Keratinocyte (primary cell): ENCODE data around the gene TC2N. TPM values are rescaled to one million over a fixed set of nuclear protein-coding genes. Genes with fewer than 3 reads are reported as not detected.

ENCODE experiments used
- DNase-seq: peaks from one replicate; pipeline ENCODE4 v3.0.0-alpha.2; 2011; ENCODE audit warnings: low read depth, missing footprints, low spot score
- FAIRE-seq: peaks from 2 replicates; lab custom pipeline; 2011; peaks lifted over from hg19 to GRCh38; lab: Jason Lieb, UNC
- H2AFZ ChIP-seq: 2 replicates; pipeline ENCODE4 v1.6.0; 2012; ENCODE audit warnings: low read length, control low read depth, inconsistent platforms; ENCODE audit not compliant: control insufficient read depth
- H3K27ac ChIP-seq: 2 replicates; pipeline ENCODE4 v1.5.1; 2011; ENCODE audit warnings: low read length; ENCODE audit not compliant: control insufficient read depth, insufficient read depth
- H3K27me3 ChIP-seq: 3 replicates; pipeline ENCODE4 v1.6.0; 2011; ENCODE audit warnings: low read length; ENCODE audit not compliant: control insufficient read depth, insufficient read depth; ENCODE audit errors: extremely low read depth
- H3K36me3 ChIP-seq, 2 experiments: 2 replicates in 1 of 2; 3 replicates in 1 of 2; pipeline ENCODE4 v1.5.1; 2011; ENCODE audit warnings: low read length in 2 of 2, mild to moderate bottlenecking in 1 of 2; ENCODE audit not compliant: control insufficient read depth in 2 of 2, insufficient read depth in 2 of 2; ENCODE audit errors: extremely low read depth in 1 of 2
- H3K4me1 ChIP-seq: 3 replicates; pipeline ENCODE4 v1.5.1; 2011; ENCODE audit warnings: low read length; ENCODE audit not compliant: control insufficient read depth, insufficient read depth; ENCODE audit errors: extremely low read depth
- H3K4me2 ChIP-seq: 3 replicates; pipeline ENCODE4 v1.6.0; 2011; ENCODE audit warnings: low read depth, low read length; ENCODE audit not compliant: control insufficient read depth, insufficient read depth; ENCODE audit errors: extremely low read depth
- H3K4me3 ChIP-seq, 3 experiments: fragments of 200-600 bp in 1 of 3; sonication (generic) in 1 of 3; 2 replicates in 2 of 3; 3 replicates in 1 of 3; pipeline ENCODE4 v1.5.1; 2011 to 2016; ENCODE audit warnings: low read length in 3 of 3, mild to moderate bottlenecking in 3 of 3, control low read depth in 2 of 3, inconsistent platforms in 1 of 3, low read depth in 1 of 3, mixed read lengths in 1 of 3, mixed run types in 1 of 3, moderate library complexity in 1 of 3; ENCODE audit not compliant: control insufficient read depth in 2 of 3, insufficient read depth in 2 of 3; ENCODE audit errors: extremely low read depth in 1 of 3
- H3K79me2 ChIP-seq: 2 replicates; pipeline ENCODE4 v1.6.0; 2012; ENCODE audit warnings: low read length; ENCODE audit not compliant: control insufficient read depth, insufficient read depth
- H3K9ac ChIP-seq: 3 replicates; pipeline ENCODE4 v1.6.0; 2011; ENCODE audit warnings: low read length; ENCODE audit not compliant: control insufficient read depth, insufficient read depth; ENCODE audit errors: extremely low read depth
- H3K9me1 ChIP-seq: 3 replicates; pipeline ENCODE4 v1.6.0; 2011; ENCODE audit warnings: low read length; ENCODE audit not compliant: control insufficient read depth, insufficient read depth; ENCODE audit errors: extremely low read depth
- H3K9me3 ChIP-seq: 2 replicates; pipeline ENCODE4 v1.5.1; 2012; ENCODE audit warnings: low read depth, low read length; ENCODE audit not compliant: control insufficient read depth
- H4K20me1 ChIP-seq: 3 replicates; pipeline ENCODE4 v1.6.0; 2011; ENCODE audit warnings: low read length; ENCODE audit not compliant: control insufficient read depth, insufficient read depth; ENCODE audit errors: extremely low read depth
- EZH2 ChIP-seq: IDR thresholded peaks from one replicate; pipeline ENCODE4 v1.6.1; 2012; ENCODE audit warnings: inconsistent platforms, mild to moderate bottlenecking, low read length, moderate library complexity
- dilution Hi-C: fragments of 300-500 bp; cut with MboI; formaldehyde crosslinking; loops from one replicate; pipeline ENCODE4 v1.7.0; 2020; ENCODE audit warnings: low sequenced_read_pairs; ENCODE audit not compliant: extremely low pct_ligation_motif_present
- polyA plus RNA-seq, 5 experiments: library from polyadenylated mRNA; depleted of rRNA in 3 of 5; stranded (reverse) in 3 of 5; stranded (forward) in 1 of 5; unstranded in 1 of 5; fragments of >200 nt; gene quantifications; 1 replicate in 1 of 5; 2 replicates in 3 of 5; 3 replicates in 1 of 5; pipeline versions ENCODE4 v1.2.1 to v1.2.3, GENCODE V29; 2011 to 2012; ENCODE audit warnings: missing spikeins in 2 of 5, low read depth in 1 of 5, low replicate concordance in 1 of 5
- TF ChIP-seq, protein P1 (sequence below), 3 experiments: IDR thresholded peaks in 1 of 3; conservative IDR thresholded peaks in 1 of 3; optimal IDR thresholded peaks in 1 of 3; 2 replicates in 2 of 3; 3 replicates in 1 of 3; pipeline versions ENCODE3 to v1.5.1; 2011; ENCODE audit warnings: low read length in 3 of 3, mild to moderate bottlenecking in 3 of 3, moderate library complexity in 2 of 3, control low read depth in 1 of 3, inconsistent platforms in 1 of 3; ENCODE audit not compliant: insufficient read depth in 2 of 3; ENCODE audit errors: extremely low read depth in 1 of 3

TC2N gene
- polyA plus RNA-seq, 1 donor (not counting 4 experiments of a cell fraction or from before 2014, with no cell fraction given), result 22.6 TPM

- no peak overlapping the region for H2AFZ ChIP-seq
- no peak for FAIRE-seq
- H3K4me3 ChIP-seq, result no peak overlapping the region
- no peaks in the 10 kb centered on the region for H3K79me2 ChIP-seq
- no peaks in the 10 kb centered on the region for H3K9me3 ChIP-seq
- DNase-seq, result no peak
- H3K27ac ChIP-seq, result no peak overlapping the region
- no peaks in the 10 kb centered on the region for H3K27me3 ChIP-seq
- no peaks in the 10 kb centered on the region for H4K20me1 ChIP-seq
- H3K9me1 ChIP-seq, result no peaks in the 10 kb centered on the region
- no peak for TF ChIP-seq EZH2
- TF ChIP-seq, protein P1, sequence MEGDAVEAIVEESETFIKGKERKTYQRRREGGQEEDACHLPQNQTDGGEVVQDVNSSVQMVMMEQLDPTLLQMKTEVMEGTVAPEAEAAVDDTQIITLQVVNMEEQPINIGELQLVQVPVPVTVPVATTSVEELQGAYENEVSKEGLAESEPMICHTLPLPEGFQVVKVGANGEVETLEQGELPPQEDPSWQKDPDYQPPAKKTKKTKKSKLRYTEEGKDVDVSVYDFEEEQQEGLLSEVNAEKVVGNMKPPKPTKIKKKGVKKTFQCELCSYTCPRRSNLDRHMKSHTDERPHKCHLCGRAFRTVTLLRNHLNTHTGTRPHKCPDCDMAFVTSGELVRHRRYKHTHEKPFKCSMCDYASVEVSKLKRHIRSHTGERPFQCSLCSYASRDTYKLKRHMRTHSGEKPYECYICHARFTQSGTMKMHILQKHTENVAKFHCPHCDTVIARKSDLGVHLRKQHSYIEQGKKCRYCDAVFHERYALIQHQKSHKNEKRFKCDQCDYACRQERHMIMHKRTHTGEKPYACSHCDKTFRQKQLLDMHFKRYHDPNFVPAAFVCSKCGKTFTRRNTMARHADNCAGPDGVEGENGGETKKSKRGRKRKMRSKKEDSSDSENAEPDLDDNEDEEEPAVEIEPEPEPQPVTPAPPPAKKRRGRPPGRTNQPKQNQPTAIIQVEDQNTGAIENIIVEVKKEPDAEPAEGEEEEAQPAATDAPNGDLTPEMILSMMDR (optimal IDR thresholded peaks at IDR 0.05 in 1 of 3, IDR thresholded peaks at IDR 0.05 in 1 of 3, conservative IDR thresholded peaks at IDR 0.05 in 1 of 3; ENCODE audit: extremely low read depth in 1 of 3, insufficient read depth in 2 of 3, low read length in 3 of 3), result no peak
- H3K4me2 ChIP-seq, result no peak overlapping the region
- peaks cover under 1% of the 10 kb centered on the region for H3K4me1 ChIP-seq
- H3K36me3 ChIP-seq, result no peaks in the 10 kb centered on the region
- no peak overlapping the region for H3K9ac ChIP-seq
- dilution Hi-C loops, result no loop called here
Observed at GRCh38 chr14:91748049-91748448, 119.3 kb downstream of the TC2N start.

DNA sequence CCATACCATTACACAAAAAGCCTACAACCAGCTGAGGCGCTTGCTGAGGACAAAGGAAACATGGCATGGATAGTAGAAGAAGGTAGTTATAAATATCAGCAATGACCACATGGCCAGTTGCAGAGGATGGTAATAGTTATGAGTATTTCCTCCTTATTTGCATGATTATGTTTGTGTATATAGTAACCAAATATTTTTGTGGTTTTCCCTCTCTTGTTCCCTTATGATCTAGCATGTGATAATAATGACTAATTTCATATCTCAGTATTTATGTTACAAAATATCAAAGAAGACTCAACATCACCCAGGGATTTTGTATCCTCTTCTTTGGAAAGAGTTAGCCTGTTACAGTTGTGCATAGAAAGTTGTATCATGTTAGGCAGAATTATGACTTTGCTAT, 122.0 kb downstream of the TC2N start:
- Histone ChIP-seq H4K20me1 (no peaks in the 10 kb centered on the region), H3K79me2 (no peaks in the 10 kb centered on the region), H3K9me3 (no peaks in the 10 kb centered on the region), H3K4me1 (no peaks in the 10 kb centered on the region), H3K4me3 (no peak overlapping the region), H3K27me3 (no peaks in the 10 kb centered on the region), H3K27ac (no peak overlapping the region), H3K36me3 (no peaks in the 10 kb centered on the region), H3K9me1 (no peaks in the 10 kb centered on the region), H3K4me2 (no peak overlapping the region), H2AFZ (no peak overlapping the region), H3K9ac (no peak overlapping the region)
- DNase-seq (no peak), FAIRE-seq (no peak)
- no peak for TF ChIP-seq EZH2
- TF ChIP-seq, protein P1 (optimal IDR thresholded peaks at IDR 0.05 in 1 of 3, IDR thresholded peaks at IDR 0.05 in 1 of 3, conservative IDR thresholded peaks at IDR 0.05 in 1 of 3; ENCODE audit: extremely low read depth in 1 of 3, insufficient read depth in 2 of 3, low read length in 3 of 3), result no peak
- dilution Hi-C loops, result no loop called here
